ENCODE data around the gene ESYT2. TPM values are rescaled to one million over a fixed set of nuclear protein-coding genes. Genes with fewer than 3 reads are reported as not detected.

The ESYT2 gene
- total and polyA plus RNA-seq, 4 donors = 4.9 to 31.7 (median 17.2) TPM

GRCh38 chr7:158702944-158703343 lies 126.4 kb downstream of the ESYT2 start:
- WGBS = 70% methylated on average over 3 of the region's 3 CpGs
- TF ChIP-seq FOXA1 (IDR thresholded peaks at IDR 0.05) = no peak
- no peak for TF ChIP-seq FOXA2 (IDR thresholded peaks at IDR 0.05)
- TF ChIP-seq HNF4A (conservative IDR thresholded peaks at IDR 0.05) = no peak
- TF ChIP-seq GABPA (IDR thresholded peaks at IDR 0.05 in 1 of 2, conservative IDR thresholded peaks at IDR 0.05 in 1 of 2) = no peak
- TF ChIP-seq MAX (IDR thresholded peaks at IDR 0.05) = no peak
- TF ChIP-seq ZBTB33 (IDR thresholded peaks at IDR 0.05) = no peak
- no peak for TF ChIP-seq REST (IDR thresholded peaks at IDR 0.05)
- no peak for TF ChIP-seq SP1 (IDR thresholded peaks at IDR 0.05)
- no peak overlapping the region for H3K9ac ChIP-seq (ENCODE audit: low read depth in 1 of 2, low read length in 2 of 2)
- no peak overlapping the region for H3K4me3 ChIP-seq (ENCODE audit: low read depth in 1 of 3, low read length in 3 of 3)
- H3K36me3 ChIP-seq (ENCODE audit: control insufficient read depth in 4 of 4, insufficient read depth in 3 of 4, low read depth in 1 of 4, low read length in 3 of 4) = no peaks in the 10 kb centered on the region
- H3K27ac ChIP-seq (ENCODE audit: low read depth in 1 of 2, low read length in 2 of 2) = no peak overlapping the region
- H3K27me3 ChIP-seq (ENCODE audit: control insufficient read depth in 4 of 4, insufficient read depth in 4 of 4, low read length in 3 of 4) = no peaks in the 10 kb centered on the region
- H3K9me3 ChIP-seq (ENCODE audit: control insufficient read depth in 4 of 4, low read length in 3 of 4) = peaks cover 3 to 8% (median 6%) of the 10 kb centered on the region in 4 donors
- peaks cover 1 to 14% (median 7%) of the 10 kb centered on the region in 4 donors for H3K4me1 ChIP-seq (ENCODE audit: control insufficient read depth in 4 of 4, insufficient read depth in 4 of 4, low read length in 3 of 4)
- no peak for DNase-seq (ENCODE audit: low spot score)

GRCh38 chr7:158702196-158702595 lies 127.1 kb downstream of the ESYT2 start:
- H3K4me3 ChIP-seq (ENCODE audit: low read depth in 1 of 3, low read length in 3 of 3) = no peak overlapping the region
- peaks cover 1 to 14% (median 7%) of the 10 kb centered on the region in 4 donors for H3K4me1 ChIP-seq (ENCODE audit: control insufficient read depth in 4 of 4, insufficient read depth in 4 of 4, low read length in 3 of 4)
- no peaks in the 10 kb centered on the region for H3K27me3 ChIP-seq (ENCODE audit: control insufficient read depth in 4 of 4, insufficient read depth in 4 of 4, low read length in 3 of 4)
- H3K9me3 ChIP-seq (ENCODE audit: control insufficient read depth in 4 of 4, low read length in 3 of 4) = peaks cover 0 to under 1% (median 0%) of the 10 kb centered on the region in 4 donors
- H3K36me3 ChIP-seq (ENCODE audit: control insufficient read depth in 4 of 4, insufficient read depth in 3 of 4, low read depth in 1 of 4, low read length in 3 of 4) = no peaks in the 10 kb centered on the region
- no peak overlapping the region for H3K27ac ChIP-seq (ENCODE audit: low read depth in 1 of 2, low read length in 2 of 2)
- H3K9ac ChIP-seq (ENCODE audit: low read depth in 1 of 2, low read length in 2 of 2) = no peak overlapping the region
- no peak for DNase-seq (ENCODE audit: low spot score)
- TF ChIP-seq RAD21 (IDR thresholded peaks at IDR 0.05) (no peak), SP1 (IDR thresholded peaks at IDR 0.05) (no peak), FOXA2 (IDR thresholded peaks at IDR 0.05) (no peak), NR2F2 (IDR thresholded peaks at IDR 0.05) (no peak), GABPA (IDR thresholded peaks at IDR 0.05 in 1 of 2, conservative IDR thresholded peaks at IDR 0.05 in 1 of 2) (no peak), MAX (IDR thresholded peaks at IDR 0.05) (no peak)
- 69% methylated on average over 4 of the region's 4 CpGs for WGBS

GRCh38 chr7:158700008-158700407 lies 129.3 kb downstream of the ESYT2 start:
- WGBS = 95% methylated on average over 5 of the region's 5 CpGs
- H3K36me3 ChIP-seq (ENCODE audit: control insufficient read depth in 4 of 4, insufficient read depth in 3 of 4, low read depth in 1 of 4, low read length in 3 of 4) = no peaks in the 10 kb centered on the region
- no peaks in the 10 kb centered on the region for H3K27me3 ChIP-seq (ENCODE audit: control insufficient read depth in 4 of 4, insufficient read depth in 4 of 4, low read length in 3 of 4)
- peaks cover 1 to 7% (median 4%) of the 10 kb centered on the region in 4 donors for H3K4me1 ChIP-seq (ENCODE audit: control insufficient read depth in 4 of 4, insufficient read depth in 4 of 4, low read length in 3 of 4)
- H3K9me3 ChIP-seq (ENCODE audit: control insufficient read depth in 4 of 4, low read length in 3 of 4) = no peaks in the 10 kb centered on the region
- no peak overlapping the region for H3K4me3 ChIP-seq (ENCODE audit: low read depth in 1 of 3, low read length in 3 of 3)
- H3K9ac ChIP-seq (ENCODE audit: low read depth in 1 of 2, low read length in 2 of 2) = no peak overlapping the region
- no peak overlapping the region for H3K27ac ChIP-seq (ENCODE audit: low read depth in 1 of 2, low read length in 2 of 2)
- no peak for DNase-seq (ENCODE audit: low spot score)
- no peak for TF ChIP-seq EGR1 (IDR thresholded peaks at IDR 0.05; ENCODE audit: low read depth in 2 of 2)
- no peak for TF ChIP-seq JUND (IDR thresholded peaks at IDR 0.05)
- TF ChIP-seq FOXA2 (IDR thresholded peaks at IDR 0.05) = no peak
- no peak for TF ChIP-seq NR2F2 (IDR thresholded peaks at IDR 0.05)
- TF ChIP-seq HNF4A (conservative IDR thresholded peaks at IDR 0.05) = no peak
- no peak for TF ChIP-seq HNF4G (IDR thresholded peaks at IDR 0.05)
- TF ChIP-seq FOXA1 (IDR thresholded peaks at IDR 0.05) = no peak
- TF ChIP-seq GABPA (IDR thresholded peaks at IDR 0.05 in 1 of 2, conservative IDR thresholded peaks at IDR 0.05 in 1 of 2) = no peak
- TF ChIP-seq MAX (IDR thresholded peaks at IDR 0.05) = no peak
- no peak for TF ChIP-seq YY1 (IDR thresholded peaks at IDR 0.05)
- TF ChIP-seq SP1 (IDR thresholded peaks at IDR 0.05) = no peak
- no peak for TF ChIP-seq ZBTB33 (IDR thresholded peaks at IDR 0.05)
- TF ChIP-seq ATF3 (IDR thresholded peaks at IDR 0.05) = no peak
- no peak for TF ChIP-seq TAF1 (conservative IDR thresholded peaks at IDR 0.05)
